Panc1 (cell line): ENCODE results near the gene DRAXIN.

ENCODE experiments used
- CTCF ChIP-seq: fragments of 450-650 bp; IDR thresholded peaks from 2 replicates; pipeline ENCODE4 v1.5.1; 2017; ENCODE audit warnings: mild to moderate bottlenecking
- POLR2AphosphoS5 ChIP-seq: IDR thresholded peaks from 2 replicates; pipeline ENCODE4 v1.6.1; 2012; ENCODE audit warnings: mild to moderate bottlenecking, low read depth, low read length, moderate library complexity
- REST ChIP-seq, 2 experiments: IDR thresholded peaks; 2 replicates each; pipeline ENCODE4 v1.6.1; 2011 to 2012; ENCODE audit warnings: low read depth in 2 of 2, control low read depth in 1 of 2, low read length in 1 of 2, mild to moderate bottlenecking in 1 of 2, moderate library complexity in 1 of 2; ENCODE audit not compliant: insufficient read depth in 1 of 2
- SIN3A ChIP-seq: IDR thresholded peaks from 2 replicates; pipeline ENCODE4 v1.6.1; 2012; ENCODE audit warnings: low read depth, mild to moderate bottlenecking, low read length, moderate library complexity, borderline replicate concordance; ENCODE audit not compliant: insufficient read depth
- TCF7L2 ChIP-seq: IDR thresholded peaks from 2 replicates; pipeline ENCODE4 v1.6.1; 2011; ENCODE audit warnings: mild to moderate bottlenecking, low read depth, low read length, inconsistent platforms

GRCh38 chr1:11741919-11742558 lies 50.5 kb downstream of the DRAXIN start:
- TF ChIP-seq CTCF: no peak
- TF ChIP-seq POLR2AphosphoS5: no peak
- no peak for TF ChIP-seq REST (IDR thresholded peaks at IDR 0.05; ENCODE audit: insufficient read depth in 1 of 2, low read depth in 2 of 2, low read length in 1 of 2)
- no peak for TF ChIP-seq SIN3A
- no peak for TF ChIP-seq TCF7L2
